ENCODE measurements around the gene TMEM35B.

Gene TMEM35B

DNA sequence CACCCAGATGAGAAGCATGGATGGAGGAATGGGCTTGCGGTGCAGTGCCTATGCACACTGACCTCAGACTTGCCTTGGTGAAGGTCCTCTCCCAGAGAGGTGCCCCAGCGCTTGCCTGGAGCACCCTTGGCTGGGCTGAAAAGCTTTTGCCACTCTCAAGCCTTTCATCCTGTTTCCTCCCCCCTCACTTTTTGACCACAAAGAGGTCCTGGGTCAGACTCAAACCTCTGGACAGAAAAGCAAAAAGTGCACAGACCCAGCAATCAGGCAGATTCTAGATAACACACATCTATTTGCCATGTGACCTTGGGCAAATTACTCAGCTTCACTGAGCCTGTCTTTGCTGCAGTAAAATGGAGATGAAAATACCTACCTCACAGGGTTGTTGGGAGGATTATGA lies 7.3 kb downstream of the TMEM35B start:
- TF ChIP-seq, protein P1, sequence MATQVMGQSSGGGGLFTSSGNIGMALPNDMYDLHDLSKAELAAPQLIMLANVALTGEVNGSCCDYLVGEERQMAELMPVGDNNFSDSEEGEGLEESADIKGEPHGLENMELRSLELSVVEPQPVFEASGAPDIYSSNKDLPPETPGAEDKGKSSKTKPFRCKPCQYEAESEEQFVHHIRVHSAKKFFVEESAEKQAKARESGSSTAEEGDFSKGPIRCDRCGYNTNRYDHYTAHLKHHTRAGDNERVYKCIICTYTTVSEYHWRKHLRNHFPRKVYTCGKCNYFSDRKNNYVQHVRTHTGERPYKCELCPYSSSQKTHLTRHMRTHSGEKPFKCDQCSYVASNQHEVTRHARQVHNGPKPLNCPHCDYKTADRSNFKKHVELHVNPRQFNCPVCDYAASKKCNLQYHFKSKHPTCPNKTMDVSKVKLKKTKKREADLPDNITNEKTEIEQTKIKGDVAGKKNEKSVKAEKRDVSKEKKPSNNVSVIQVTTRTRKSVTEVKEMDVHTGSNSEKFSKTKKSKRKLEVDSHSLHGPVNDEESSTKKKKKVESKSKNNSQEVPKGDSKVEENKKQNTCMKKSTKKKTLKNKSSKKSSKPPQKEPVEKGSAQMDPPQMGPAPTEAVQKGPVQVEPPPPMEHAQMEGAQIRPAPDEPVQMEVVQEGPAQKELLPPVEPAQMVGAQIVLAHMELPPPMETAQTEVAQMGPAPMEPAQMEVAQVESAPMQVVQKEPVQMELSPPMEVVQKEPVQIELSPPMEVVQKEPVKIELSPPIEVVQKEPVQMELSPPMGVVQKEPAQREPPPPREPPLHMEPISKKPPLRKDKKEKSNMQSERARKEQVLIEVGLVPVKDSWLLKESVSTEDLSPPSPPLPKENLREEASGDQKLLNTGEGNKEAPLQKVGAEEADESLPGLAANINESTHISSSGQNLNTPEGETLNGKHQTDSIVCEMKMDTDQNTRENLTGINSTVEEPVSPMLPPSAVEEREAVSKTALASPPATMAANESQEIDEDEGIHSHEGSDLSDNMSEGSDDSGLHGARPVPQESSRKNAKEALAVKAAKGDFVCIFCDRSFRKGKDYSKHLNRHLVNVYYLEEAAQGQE (IDR thresholded peaks at IDR 0.05; ENCODE audit: insufficient read depth in 1 of 2, low read depth in 2 of 2, low read length in 2 of 2) = no peak
- TF ChIP-seq POLR2AphosphoS5 (IDR thresholded peaks at IDR 0.05; ENCODE audit: low read depth, low read length) (no peak), TAF1 (IDR thresholded peaks at IDR 0.05; ENCODE audit: borderline replicate concordance, insufficient read depth, low read length) (no peak), SIN3A (IDR thresholded peaks at IDR 0.05; ENCODE audit: borderline replicate concordance, insufficient read depth, low read length) (no peak), FOXP2 (optimal IDR thresholded peaks at IDR 0.05; ENCODE audit: borderline replicate concordance, extremely low read depth, extremely low read length, insufficient read depth) (no peak)

DNA sequence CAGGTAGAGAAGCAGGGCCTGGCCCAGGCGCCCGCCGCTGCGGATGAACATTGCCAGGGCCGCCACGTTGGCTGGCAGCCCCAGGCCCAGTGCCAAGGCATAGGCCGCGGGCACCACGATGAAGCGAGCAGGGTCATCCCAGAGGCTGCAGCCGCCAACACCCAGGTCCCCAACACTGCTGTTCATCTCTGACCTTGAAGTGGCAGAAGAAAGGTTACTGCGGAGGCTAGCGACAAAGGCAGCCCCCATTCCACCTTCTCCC lies 8.0 kb downstream of the TMEM35B start:
- TF ChIP-seq POLR2AphosphoS5 (IDR thresholded peaks at IDR 0.05; ENCODE audit: low read depth, low read length) = no peak
- no peak for TF ChIP-seq TAF1 (IDR thresholded peaks at IDR 0.05; ENCODE audit: borderline replicate concordance, insufficient read depth, low read length)
- no peak for TF ChIP-seq FOXP2 (optimal IDR thresholded peaks at IDR 0.05; ENCODE audit: borderline replicate concordance, extremely low read depth, extremely low read length, insufficient read depth)
- TF ChIP-seq SIN3A (IDR thresholded peaks at IDR 0.05; ENCODE audit: borderline replicate concordance, insufficient read depth, low read length) = no peak
- TF ChIP-seq, protein P1 (IDR thresholded peaks at IDR 0.05; ENCODE audit: insufficient read depth in 1 of 2, low read depth in 2 of 2, low read length in 2 of 2) = no peak

DNA sequence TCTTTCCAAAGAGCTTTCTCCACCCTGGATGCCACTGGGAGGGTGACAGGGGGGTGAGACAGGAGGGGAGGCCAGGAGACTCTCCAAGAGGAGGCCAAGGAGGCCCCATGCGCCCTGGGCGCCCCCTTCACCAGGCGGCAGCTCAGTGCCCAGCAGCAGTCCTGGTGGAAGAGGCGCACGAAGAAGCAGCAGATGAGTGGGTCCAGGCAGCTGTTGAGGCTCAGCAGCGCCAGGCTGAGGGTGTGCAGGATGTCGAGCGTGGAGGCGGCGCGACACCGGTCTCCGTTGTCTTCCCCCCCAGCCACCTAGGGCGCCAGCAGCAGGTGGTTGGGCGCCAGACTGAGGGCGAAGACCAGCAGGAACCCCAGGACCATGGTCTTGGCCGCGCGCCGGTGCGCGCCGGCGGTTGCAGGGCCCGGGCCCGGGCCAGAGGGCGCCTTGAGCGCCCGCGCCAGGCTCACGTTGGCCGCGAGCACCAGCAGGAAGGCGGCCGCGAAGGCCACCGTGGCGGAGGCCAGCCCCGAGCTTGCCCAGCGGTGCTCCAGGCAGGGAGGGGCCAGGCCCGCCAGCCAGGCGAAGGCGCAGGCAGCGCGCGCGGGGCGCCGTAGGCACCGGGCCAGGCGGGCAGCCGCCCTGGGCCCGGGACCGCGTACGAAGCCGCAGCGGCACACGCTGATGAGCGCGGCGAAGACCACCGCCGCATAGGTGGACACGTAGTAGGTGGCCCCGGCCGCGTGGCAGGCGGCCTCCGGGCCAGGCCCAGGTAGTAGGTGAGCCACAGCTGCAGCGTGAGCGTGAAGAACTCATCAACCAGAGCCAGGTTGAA lies 8.6 kb downstream of the TMEM35B start:
- TF ChIP-seq FOXP2 (optimal IDR thresholded peaks at IDR 0.05; ENCODE audit: borderline replicate concordance, extremely low read depth, extremely low read length, insufficient read depth) (no peak), POLR2AphosphoS5 (IDR thresholded peaks at IDR 0.05; ENCODE audit: low read depth, low read length) (no peak), SIN3A (IDR thresholded peaks at IDR 0.05; ENCODE audit: borderline replicate concordance, insufficient read depth, low read length) (no peak), TAF1 (IDR thresholded peaks at IDR 0.05; ENCODE audit: borderline replicate concordance, insufficient read depth, low read length) (no peak)
- TF ChIP-seq, protein P1 (IDR thresholded peaks at IDR 0.05; ENCODE audit: insufficient read depth in 1 of 2, low read depth in 2 of 2, low read length in 2 of 2) = no peak

DNA sequence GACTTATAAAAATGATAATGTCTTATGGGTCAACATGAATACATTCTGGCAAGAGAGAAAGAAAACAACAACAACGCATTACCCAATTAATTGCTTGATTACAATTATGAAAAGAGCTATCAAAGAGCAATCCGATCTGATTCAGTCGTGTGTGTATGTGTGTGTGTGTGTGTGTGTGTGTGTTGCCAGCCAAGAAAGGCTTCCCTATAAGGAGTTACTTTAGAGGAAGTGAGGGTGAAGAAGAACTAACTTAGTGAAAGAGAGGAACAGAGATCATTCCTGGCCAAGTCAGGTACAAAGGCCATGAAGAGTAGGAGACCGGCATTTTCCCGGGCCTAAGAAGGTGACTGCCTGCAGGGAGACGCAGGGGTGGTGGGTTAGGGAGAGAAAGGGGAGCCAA lies 9.4 kb downstream of the TMEM35B start:
- TF ChIP-seq FOXP2 (optimal IDR thresholded peaks at IDR 0.05; ENCODE audit: borderline replicate concordance, extremely low read depth, extremely low read length, insufficient read depth) (no peak), SIN3A (IDR thresholded peaks at IDR 0.05; ENCODE audit: borderline replicate concordance, insufficient read depth, low read length) (no peak), POLR2AphosphoS5 (IDR thresholded peaks at IDR 0.05; ENCODE audit: low read depth, low read length) (no peak), TAF1 (IDR thresholded peaks at IDR 0.05; ENCODE audit: borderline replicate concordance, insufficient read depth, low read length) (no peak)
- TF ChIP-seq, protein P1 (IDR thresholded peaks at IDR 0.05; ENCODE audit: insufficient read depth in 1 of 2, low read depth in 2 of 2, low read length in 2 of 2) = no peak
